ENCODE data around the gene C3orf85.

Gene C3orf85

DNA sequence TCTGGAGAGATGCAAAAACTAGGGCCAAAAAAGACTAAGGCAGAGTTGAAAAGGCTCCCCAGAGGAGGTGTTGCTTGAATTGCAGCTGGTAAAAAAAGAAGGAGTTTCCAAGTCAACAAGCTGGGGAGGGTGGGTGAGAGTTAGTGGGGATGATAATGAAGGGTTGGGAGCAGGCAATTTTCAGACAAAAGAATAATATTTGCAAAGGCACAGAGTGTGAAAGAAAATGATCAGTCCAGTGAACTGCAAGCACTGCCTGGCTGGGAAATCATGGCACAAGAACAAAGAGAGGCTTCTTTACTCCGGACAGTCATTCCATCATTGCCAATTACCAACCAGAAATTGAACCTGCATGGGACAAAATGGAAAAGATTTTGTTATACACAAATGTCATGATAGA, 42.2 kb downstream of the C3orf85 start:
- DNase-seq (ENCODE audit: low spot score): no peak
- TF ChIP-seq, protein P1, sequence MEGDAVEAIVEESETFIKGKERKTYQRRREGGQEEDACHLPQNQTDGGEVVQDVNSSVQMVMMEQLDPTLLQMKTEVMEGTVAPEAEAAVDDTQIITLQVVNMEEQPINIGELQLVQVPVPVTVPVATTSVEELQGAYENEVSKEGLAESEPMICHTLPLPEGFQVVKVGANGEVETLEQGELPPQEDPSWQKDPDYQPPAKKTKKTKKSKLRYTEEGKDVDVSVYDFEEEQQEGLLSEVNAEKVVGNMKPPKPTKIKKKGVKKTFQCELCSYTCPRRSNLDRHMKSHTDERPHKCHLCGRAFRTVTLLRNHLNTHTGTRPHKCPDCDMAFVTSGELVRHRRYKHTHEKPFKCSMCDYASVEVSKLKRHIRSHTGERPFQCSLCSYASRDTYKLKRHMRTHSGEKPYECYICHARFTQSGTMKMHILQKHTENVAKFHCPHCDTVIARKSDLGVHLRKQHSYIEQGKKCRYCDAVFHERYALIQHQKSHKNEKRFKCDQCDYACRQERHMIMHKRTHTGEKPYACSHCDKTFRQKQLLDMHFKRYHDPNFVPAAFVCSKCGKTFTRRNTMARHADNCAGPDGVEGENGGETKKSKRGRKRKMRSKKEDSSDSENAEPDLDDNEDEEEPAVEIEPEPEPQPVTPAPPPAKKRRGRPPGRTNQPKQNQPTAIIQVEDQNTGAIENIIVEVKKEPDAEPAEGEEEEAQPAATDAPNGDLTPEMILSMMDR (IDR thresholded peaks at IDR 0.05; ENCODE audit: borderline replicate concordance, control extremely low read depth, extremely low read depth, insufficient read depth, missing control alignments): no peak
- in situ Hi-C loops (cut with MboI; ENCODE audit: low sequenced_read_pairs, unreplicated experiment): no loop called here

DNA sequence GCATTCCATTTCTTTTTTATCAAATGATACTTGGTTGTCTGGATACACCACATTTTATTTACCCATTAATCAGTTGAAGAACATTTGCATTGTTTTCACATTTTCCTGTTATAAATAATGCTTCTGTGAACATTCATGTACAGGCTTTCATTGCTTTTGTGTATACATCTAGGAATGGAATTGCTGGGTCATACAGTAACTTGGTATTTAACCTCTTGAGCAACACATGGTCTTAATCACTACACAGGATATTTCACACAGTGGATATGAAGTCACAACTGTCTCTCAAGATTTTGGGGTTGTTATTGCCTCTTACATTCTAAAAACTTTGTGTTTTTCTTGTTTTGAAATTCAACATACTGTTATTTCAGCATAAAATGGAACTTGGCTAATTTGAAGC, 48.2 kb downstream of the C3orf85 start:
- TF ChIP-seq, protein P1 (IDR thresholded peaks at IDR 0.05; ENCODE audit: borderline replicate concordance, control extremely low read depth, extremely low read depth, insufficient read depth, missing control alignments): no peak
- in situ Hi-C loops (cut with MboI; ENCODE audit: low sequenced_read_pairs, unreplicated experiment): no loop called here
- no peak for DNase-seq (ENCODE audit: low spot score)

DNA sequence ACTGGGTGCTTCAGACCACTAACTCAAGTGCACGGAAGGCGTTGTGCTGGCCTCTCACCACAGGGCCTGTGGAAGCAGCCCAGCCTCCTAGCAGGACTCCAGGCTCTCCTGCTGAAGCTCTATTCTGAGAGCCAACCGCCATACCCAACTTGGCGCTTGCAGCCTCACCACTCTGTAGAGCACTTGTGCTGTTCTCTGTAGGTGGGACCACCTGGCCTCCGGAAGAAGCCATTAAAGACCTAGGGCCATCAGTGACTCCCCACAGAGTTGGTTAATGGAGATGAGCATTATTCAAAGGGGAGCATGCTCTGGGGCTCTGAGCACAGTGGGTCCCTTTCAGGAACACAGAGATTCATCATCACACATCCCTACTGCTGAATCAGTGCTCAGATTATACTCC, 50.9 kb downstream of the C3orf85 start:
- in situ Hi-C loops (cut with MboI; ENCODE audit: low sequenced_read_pairs, unreplicated experiment): no loop called here
- no peak for DNase-seq (ENCODE audit: low spot score)
- TF ChIP-seq, protein P1 (IDR thresholded peaks at IDR 0.05; ENCODE audit: borderline replicate concordance, control extremely low read depth, extremely low read depth, insufficient read depth, missing control alignments): no peak

DNA sequence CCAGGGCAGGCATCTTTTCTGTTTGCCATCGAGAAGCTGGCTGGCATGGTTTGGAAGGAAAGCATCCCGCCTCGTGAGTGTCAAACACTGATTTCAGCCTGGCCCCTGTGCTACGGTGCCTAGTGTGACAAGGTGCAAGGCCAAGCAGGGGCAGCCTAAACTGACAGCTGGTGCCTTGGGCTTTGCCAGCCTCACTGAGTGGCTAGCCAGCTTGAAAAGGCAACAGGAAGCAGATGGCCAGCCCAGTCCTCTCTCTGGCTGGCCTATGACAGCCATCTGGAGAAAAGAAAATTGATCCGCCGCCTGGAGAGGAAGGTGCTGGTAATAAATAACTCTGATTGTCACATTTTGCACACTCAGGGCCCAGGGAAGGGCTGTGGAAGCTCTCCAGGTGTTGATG, 52.2 kb downstream of the C3orf85 start:
- TF ChIP-seq, protein P1 (IDR thresholded peaks at IDR 0.05; ENCODE audit: borderline replicate concordance, control extremely low read depth, extremely low read depth, insufficient read depth, missing control alignments): no peak
- in situ Hi-C loops (cut with MboI; ENCODE audit: low sequenced_read_pairs, unreplicated experiment): no loop called here
- DNase-seq (ENCODE audit: low spot score): no peak

DNA sequence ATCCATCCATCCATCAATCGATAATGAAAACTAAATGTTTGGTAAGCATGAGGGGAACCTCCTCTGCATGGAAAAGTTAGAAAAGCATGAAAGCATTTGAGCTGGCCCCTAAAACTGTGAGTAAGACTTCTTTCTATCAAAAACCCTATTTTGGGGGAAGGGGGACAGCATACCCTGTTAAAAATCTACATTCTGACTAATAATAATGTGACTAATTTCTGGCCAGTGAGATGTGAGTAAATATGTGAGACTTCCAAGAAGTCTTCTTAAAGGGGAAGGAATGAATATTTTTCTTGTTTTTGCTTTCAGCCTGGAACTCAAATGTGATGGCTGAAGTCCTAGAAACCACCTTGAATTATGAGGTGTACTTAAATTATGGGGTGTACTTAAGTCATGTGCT, 54.9 kb downstream of the C3orf85 start:
- in situ Hi-C loops (cut with MboI; ENCODE audit: low sequenced_read_pairs, unreplicated experiment): no loop called here
- TF ChIP-seq, protein P1 (IDR thresholded peaks at IDR 0.05; ENCODE audit: borderline replicate concordance, control extremely low read depth, extremely low read depth, insufficient read depth, missing control alignments): no peak
- DNase-seq (ENCODE audit: low spot score): no peak

DNA sequence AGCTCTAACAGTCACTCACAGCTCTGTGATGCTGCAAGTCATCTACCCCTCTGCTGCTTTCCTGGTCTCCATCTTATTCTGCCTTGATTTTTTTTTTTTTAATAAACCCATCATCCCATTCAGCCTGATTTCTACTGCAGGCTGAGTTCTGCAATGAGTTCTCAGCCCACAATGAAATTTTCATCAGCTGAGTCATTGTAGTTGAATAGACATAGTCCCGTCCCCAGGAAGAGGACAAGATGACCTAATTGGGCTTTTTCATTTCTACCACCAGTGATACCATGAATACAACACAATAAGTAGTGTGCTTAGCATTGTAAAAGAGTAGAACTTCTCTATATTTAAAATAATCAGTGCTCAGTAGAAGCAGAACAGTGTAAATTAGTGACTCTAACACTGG, 59.3 kb downstream of the C3orf85 start:
- TF ChIP-seq, protein P1 (IDR thresholded peaks at IDR 0.05; ENCODE audit: borderline replicate concordance, control extremely low read depth, extremely low read depth, insufficient read depth, missing control alignments): no peak
- no peak for DNase-seq (ENCODE audit: low spot score)
- in situ Hi-C loops (cut with MboI; ENCODE audit: low sequenced_read_pairs, unreplicated experiment): no loop called here
